Neural cell (in vitro differentiated cells): ENCODE data around the gene ARMC9. TPM values are rescaled to one million over a fixed set of nuclear protein-coding genes. Genes with fewer than 3 reads are reported as not detected.

Experiments
- H2AFZ ChIP-seq: fragments of 200-600, 300-800 bp; sonication (generic), shearing (Covaris generic); 2 replicates; pipeline ENCODE4 v1.6.0; 2014; ENCODE audit warnings: low read depth, mild to moderate bottlenecking, antibody characterized with exemption, low read length, moderate library complexity
- H3F3A ChIP-seq: fragments of 200-600 bp; shearing (Covaris generic); 2 replicates; pipeline ENCODE4 v1.6.1; 2016; ENCODE audit warnings: mild to moderate bottlenecking, moderate library complexity, mixed read lengths, antibody characterized with exemption, low read length; ENCODE audit not compliant: insufficient read depth, poor library complexity, severe bottlenecking
- H3K27ac ChIP-seq: fragments of 200-600, 300-800 bp; sonication (generic), shearing (Covaris generic); 2 replicates; pipeline ENCODE4 v1.5.1; 2014; ENCODE audit warnings: mild to moderate bottlenecking, low read length, moderate library complexity
- H3K27me3 ChIP-seq: fragments of 300-800, 200-600 bp; sonication (generic), shearing (Covaris generic); 2 replicates; pipeline ENCODE4 v1.6.0; 2014; ENCODE audit warnings: mild to moderate bottlenecking, low read depth, low read length, moderate library complexity; ENCODE audit not compliant: insufficient read depth
- H3K36me3 ChIP-seq: fragments of 300-800, 200-600 bp; sonication (generic), shearing (Covaris generic); 2 replicates; pipeline ENCODE4 v1.5.1; 2014; ENCODE audit warnings: mild to moderate bottlenecking, antibody characterized with exemption, low read length, moderate library complexity; ENCODE audit not compliant: insufficient read depth
- H3K4me2 ChIP-seq: fragments of 300-800, 200-600 bp; sonication (generic), shearing (Covaris generic); 2 replicates; pipeline ENCODE4 v1.6.0; 2014; ENCODE audit warnings: mild to moderate bottlenecking, low read length
- H3K4me3 ChIP-seq: fragments of 300-800, 200-600 bp; sonication (generic), shearing (Covaris generic); 2 replicates; pipeline ENCODE4 v1.5.1; 2014; ENCODE audit warnings: mild to moderate bottlenecking, low read length, moderate library complexity
- H3K79me2 ChIP-seq: fragments of 200-600 bp; shearing (Covaris generic); replicated peaks from 2 replicates; pipeline ENCODE4 v1.6.0; 2014; ENCODE audit warnings: mild to moderate bottlenecking, low read length, moderate library complexity; ENCODE audit not compliant: insufficient read depth
- H3K9ac ChIP-seq: fragments of 300-800, 200-600 bp; sonication (generic), shearing (Covaris generic); 2 replicates; pipeline ENCODE4 v1.6.1; 2016; ENCODE audit warnings: mild to moderate bottlenecking, low read length, mixed read lengths
- H3K9me2 ChIP-seq: fragments of 200-600 bp; shearing (Covaris generic); 2 replicates; pipeline ENCODE4 v1.6.1; 2016; ENCODE audit warnings: mild to moderate bottlenecking, low read length, mixed read lengths; ENCODE audit not compliant: insufficient read depth
- H3K9me3 ChIP-seq: fragments of 200-600, 300-800 bp; sonication (generic), shearing (Covaris generic); 2 replicates; pipeline ENCODE4 v1.6.1; 2016; ENCODE audit warnings: mild to moderate bottlenecking, mixed run types, low read length, moderate library complexity, mixed read lengths
- H4K20me1 ChIP-seq: fragments of 200-600 bp; shearing (Covaris generic); 2 replicates; pipeline ENCODE4 v1.6.1; 2016; ENCODE audit warnings: mild to moderate bottlenecking, mixed run types; ENCODE audit not compliant: insufficient read depth
- EP300 ChIP-seq: fragments of 450-650 bp; conservative IDR thresholded peaks from 2 replicates; pipeline ENCODE4 v1.6.1; 2014; ENCODE audit warnings: antibody characterized with exemption, mild to moderate bottlenecking, moderate library complexity; ENCODE audit not compliant: poor library complexity, severe bottlenecking
- EZH2 ChIP-seq: fragments of 200-600, 300-800 bp; shearing (Covaris generic), sonication (generic); IDR thresholded peaks from 2 replicates; pipeline ENCODE4 v1.6.1; 2014; ENCODE audit warnings: antibody characterized with exemption, low read length, borderline replicate concordance, mild to moderate bottlenecking; ENCODE audit not compliant: insufficient read depth, poor library complexity, severe bottlenecking
- MXI1 ChIP-seq: fragments of 450-650 bp; conservative IDR thresholded peaks from 2 replicates; pipeline ENCODE4 v1.6.1; 2014; ENCODE audit warnings: antibody characterized with exemption, mild to moderate bottlenecking; ENCODE audit not compliant: poor library complexity, severe bottlenecking
- POLR2AphosphoS5 ChIP-seq: IDR thresholded peaks from 2 replicates; pipeline ENCODE4 v1.6.1; 2012
- RAD21 ChIP-seq: fragments of 450-650 bp; conservative IDR thresholded peaks from 2 replicates; pipeline ENCODE4 v1.6.1; 2014; ENCODE audit warnings: antibody characterized with exemption, mild to moderate bottlenecking, moderate library complexity
- SMC3 ChIP-seq: fragments of 450-650 bp; conservative IDR thresholded peaks from 2 replicates; pipeline ENCODE4 v1.6.1; 2014; ENCODE audit warnings: antibody characterized with exemption, mild to moderate bottlenecking, moderate library complexity; ENCODE audit not compliant: poor library complexity
- TAF1 ChIP-seq: IDR thresholded peaks from 2 replicates; pipeline ENCODE4 v1.6.1; 2012; ENCODE audit warnings: low read depth
- polyA plus RNA-seq: library from polyadenylated mRNA; depleted of rRNA; stranded (reverse); fragments of >200 nt; gene quantifications from 2 replicates; pipeline ENCODE4 v1.2.3, GENCODE V29; 2014
- small RNA-seq, 3 experiments: library from RNA; depleted of rRNA; stranded (forward); fragments of <200 nt; gene quantifications; one replicate each; pipeline ENCODE3, GENCODE V24; 2012
- TF ChIP-seq, protein P1 (sequence below): IDR thresholded peaks from 2 replicates; pipeline ENCODE4 v1.6.1; 2012; ENCODE audit warnings: borderline replicate concordance
- TF ChIP-seq, protein P2 (sequence below): fragments of 450-650 bp; IDR thresholded peaks from 2 replicates; pipeline ENCODE4 v1.5.1; 2014; ENCODE audit warnings: antibody characterized with exemption, mild to moderate bottlenecking, moderate library complexity; ENCODE audit not compliant: poor library complexity, severe bottlenecking

Gene ARMC9
- polyA plus RNA-seq, 1 donor from 2014 or later, result 13.9 TPM

DNA sequence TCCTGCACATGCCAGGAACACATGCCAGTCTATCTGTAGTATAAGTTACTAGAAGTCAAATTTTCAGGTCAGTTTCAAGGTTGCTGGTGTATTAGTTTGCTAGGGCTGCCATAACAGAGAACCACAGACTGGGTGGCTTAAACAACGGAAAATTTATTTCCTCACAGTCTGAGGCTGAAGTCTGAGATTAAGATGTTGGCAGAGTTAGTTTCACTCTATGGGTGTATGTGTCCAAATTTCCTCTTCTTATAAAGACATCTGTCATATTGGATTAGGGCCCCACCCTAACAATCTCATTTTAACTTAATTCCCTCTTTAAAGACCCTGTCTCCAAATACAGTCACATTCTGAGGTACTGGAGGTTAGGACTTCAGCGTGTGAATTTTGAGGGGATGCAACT is 223.6 kb downstream of the ARMC9 start:
- Histone ChIP-seq H2AFZ (no peak overlapping the region), H3K79me2 (no peaks in the 10 kb centered on the region), H3F3A (no peaks in the 10 kb centered on the region), H3K27ac (no peak overlapping the region), H3K9me2 (no peaks in the 10 kb centered on the region), H3K36me3 (no peaks in the 10 kb centered on the region), H3K27me3 (no peaks in the 10 kb centered on the region), H3K4me2 (no peak overlapping the region), H3K9me3 (no peaks in the 10 kb centered on the region), H3K4me3 (no peak overlapping the region), H4K20me1 (no peaks in the 10 kb centered on the region), H3K9ac (no peak overlapping the region)
- TF ChIP-seq POLR2AphosphoS5 (no peak), EZH2 (no peak)

DNA sequence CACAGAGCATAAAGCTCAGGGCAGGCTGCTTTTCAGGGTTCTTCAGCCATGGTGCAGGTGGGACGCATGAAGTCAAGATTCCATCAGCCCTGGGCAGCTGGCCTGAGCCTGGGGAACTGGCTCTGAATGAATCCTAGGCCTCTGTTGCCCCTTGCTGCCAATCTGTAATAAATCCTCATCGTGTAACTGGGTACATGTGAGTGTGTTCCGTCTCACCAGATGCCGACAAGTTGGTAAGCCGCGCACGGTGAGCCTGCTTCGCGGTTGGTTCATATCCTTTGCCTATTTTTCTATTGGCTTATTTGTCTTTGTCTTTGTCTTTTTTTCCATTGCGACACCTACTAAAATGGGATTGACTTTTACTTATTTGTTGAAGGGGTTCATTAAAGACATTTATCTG is 224.7 kb downstream of the ARMC9 start:
- no peaks in the 10 kb centered on the region for H4K20me1 ChIP-seq
- no peak overlapping the region for H3K4me3 ChIP-seq
- H3K27ac ChIP-seq, result no peak overlapping the region
- no peak overlapping the region for H3K4me2 ChIP-seq
- H2AFZ ChIP-seq, result no peak overlapping the region
- H3K9me3 ChIP-seq, result no peaks in the 10 kb centered on the region
- H3K9me2 ChIP-seq, result no peaks in the 10 kb centered on the region
- H3K36me3 ChIP-seq, result no peaks in the 10 kb centered on the region
- H3F3A ChIP-seq, result no peaks in the 10 kb centered on the region
- H3K79me2 ChIP-seq, result no peaks in the 10 kb centered on the region
- H3K9ac ChIP-seq, result no peak overlapping the region
- TF ChIP-seq EZH2, result no peak
- no peak for TF ChIP-seq TAF1
- no peak for TF ChIP-seq EP300
- TF ChIP-seq RAD21, result no peak
- TF ChIP-seq MXI1, result no peak
- TF ChIP-seq SMC3, result no peak
- TF ChIP-seq, protein P1, sequence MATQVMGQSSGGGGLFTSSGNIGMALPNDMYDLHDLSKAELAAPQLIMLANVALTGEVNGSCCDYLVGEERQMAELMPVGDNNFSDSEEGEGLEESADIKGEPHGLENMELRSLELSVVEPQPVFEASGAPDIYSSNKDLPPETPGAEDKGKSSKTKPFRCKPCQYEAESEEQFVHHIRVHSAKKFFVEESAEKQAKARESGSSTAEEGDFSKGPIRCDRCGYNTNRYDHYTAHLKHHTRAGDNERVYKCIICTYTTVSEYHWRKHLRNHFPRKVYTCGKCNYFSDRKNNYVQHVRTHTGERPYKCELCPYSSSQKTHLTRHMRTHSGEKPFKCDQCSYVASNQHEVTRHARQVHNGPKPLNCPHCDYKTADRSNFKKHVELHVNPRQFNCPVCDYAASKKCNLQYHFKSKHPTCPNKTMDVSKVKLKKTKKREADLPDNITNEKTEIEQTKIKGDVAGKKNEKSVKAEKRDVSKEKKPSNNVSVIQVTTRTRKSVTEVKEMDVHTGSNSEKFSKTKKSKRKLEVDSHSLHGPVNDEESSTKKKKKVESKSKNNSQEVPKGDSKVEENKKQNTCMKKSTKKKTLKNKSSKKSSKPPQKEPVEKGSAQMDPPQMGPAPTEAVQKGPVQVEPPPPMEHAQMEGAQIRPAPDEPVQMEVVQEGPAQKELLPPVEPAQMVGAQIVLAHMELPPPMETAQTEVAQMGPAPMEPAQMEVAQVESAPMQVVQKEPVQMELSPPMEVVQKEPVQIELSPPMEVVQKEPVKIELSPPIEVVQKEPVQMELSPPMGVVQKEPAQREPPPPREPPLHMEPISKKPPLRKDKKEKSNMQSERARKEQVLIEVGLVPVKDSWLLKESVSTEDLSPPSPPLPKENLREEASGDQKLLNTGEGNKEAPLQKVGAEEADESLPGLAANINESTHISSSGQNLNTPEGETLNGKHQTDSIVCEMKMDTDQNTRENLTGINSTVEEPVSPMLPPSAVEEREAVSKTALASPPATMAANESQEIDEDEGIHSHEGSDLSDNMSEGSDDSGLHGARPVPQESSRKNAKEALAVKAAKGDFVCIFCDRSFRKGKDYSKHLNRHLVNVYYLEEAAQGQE, result no peak
- no peak for TF ChIP-seq POLR2AphosphoS5
- TF ChIP-seq, protein P2, sequence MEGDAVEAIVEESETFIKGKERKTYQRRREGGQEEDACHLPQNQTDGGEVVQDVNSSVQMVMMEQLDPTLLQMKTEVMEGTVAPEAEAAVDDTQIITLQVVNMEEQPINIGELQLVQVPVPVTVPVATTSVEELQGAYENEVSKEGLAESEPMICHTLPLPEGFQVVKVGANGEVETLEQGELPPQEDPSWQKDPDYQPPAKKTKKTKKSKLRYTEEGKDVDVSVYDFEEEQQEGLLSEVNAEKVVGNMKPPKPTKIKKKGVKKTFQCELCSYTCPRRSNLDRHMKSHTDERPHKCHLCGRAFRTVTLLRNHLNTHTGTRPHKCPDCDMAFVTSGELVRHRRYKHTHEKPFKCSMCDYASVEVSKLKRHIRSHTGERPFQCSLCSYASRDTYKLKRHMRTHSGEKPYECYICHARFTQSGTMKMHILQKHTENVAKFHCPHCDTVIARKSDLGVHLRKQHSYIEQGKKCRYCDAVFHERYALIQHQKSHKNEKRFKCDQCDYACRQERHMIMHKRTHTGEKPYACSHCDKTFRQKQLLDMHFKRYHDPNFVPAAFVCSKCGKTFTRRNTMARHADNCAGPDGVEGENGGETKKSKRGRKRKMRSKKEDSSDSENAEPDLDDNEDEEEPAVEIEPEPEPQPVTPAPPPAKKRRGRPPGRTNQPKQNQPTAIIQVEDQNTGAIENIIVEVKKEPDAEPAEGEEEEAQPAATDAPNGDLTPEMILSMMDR, result no peak
- H3K27me3 ChIP-seq, result no peaks in the 10 kb centered on the region

Small RNAs within 50 kb of the gene (small RNA-seq; reads per million reads assigned to genes)
- 0 to 6.8 (median 0) reads per million in 3 experiments for gene AC018738.1
- 0 to 0.97 (median 0) reads per million in 3 experiments for gene MIR4777

Other genes starting within 250 kb of the ARMC9 start
- gene SPATA3, start 202.5 kb upstream of the ARMC9 start, polyA plus RNA-seq, result not detected in 2 replicates
- gene C2orf72, start 161.1 kb upstream of the ARMC9 start, polyA plus RNA-seq, result 37.7 and 73.3 TPM in 2 replicates
- gene PSMD1, start 141.8 kb upstream of the ARMC9 start, polyA plus RNA-seq, result 83.8 and 87.6 TPM in 2 replicates
- 0.64 TPM in 1 of 2 replicates, not detected in the other for gene HTR2B, start 73.6 kb upstream of the ARMC9 start, polyA plus RNA-seq
- gene B3GNT7, start 197.1 kb downstream of the ARMC9 start, polyA plus RNA-seq, result 0.06 and 0.67 TPM in 2 replicates